GM12892 (cell line): ENCODE results near the gene AUP1.

Source experiments
- POLR2A ChIP-seq: IDR thresholded peaks from 2 replicates; pipeline ENCODE4 v1.6.1; 2011; ENCODE audit warnings: low read depth, low read length, control low read depth
- POLR2AphosphoS5 ChIP-seq: IDR thresholded peaks from 2 replicates; pipeline ENCODE4 v1.6.1; 2011; ENCODE audit warnings: low read depth, low read length, control low read depth

- TF ChIP-seq POLR2A (no peak), POLR2AphosphoS5 (no peak)
Observed at GRCh38 chr2:74486141-74486540, 43.4 kb downstream of the AUP1 start.
